Measurements from ENCODE around the gene LTBP4.

DNA sequence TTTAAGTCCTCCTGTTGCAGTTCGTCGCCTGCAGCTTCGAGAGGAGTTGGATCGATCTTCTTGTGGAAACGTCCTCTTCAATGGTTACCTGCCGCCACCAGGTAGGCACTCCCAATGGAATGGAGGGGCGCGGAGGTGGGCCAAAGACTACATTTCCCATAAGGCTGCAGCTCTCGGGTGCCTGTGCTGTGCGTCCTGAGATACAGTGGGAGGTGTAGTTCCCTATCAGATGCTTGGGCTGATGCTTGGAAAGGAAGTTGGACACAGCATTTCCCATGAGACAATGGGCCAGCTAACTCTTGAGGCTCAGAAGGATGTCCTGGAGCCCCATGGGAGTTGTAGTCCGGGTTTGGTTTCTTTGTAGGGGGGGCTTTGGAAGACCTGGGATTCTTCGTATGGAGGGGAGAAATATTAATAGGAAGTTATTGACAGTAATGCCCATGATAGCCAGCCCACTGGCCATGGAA lies 22.7 kb upstream of the LTBP4 start:
- TF ChIP-seq, protein P1, sequence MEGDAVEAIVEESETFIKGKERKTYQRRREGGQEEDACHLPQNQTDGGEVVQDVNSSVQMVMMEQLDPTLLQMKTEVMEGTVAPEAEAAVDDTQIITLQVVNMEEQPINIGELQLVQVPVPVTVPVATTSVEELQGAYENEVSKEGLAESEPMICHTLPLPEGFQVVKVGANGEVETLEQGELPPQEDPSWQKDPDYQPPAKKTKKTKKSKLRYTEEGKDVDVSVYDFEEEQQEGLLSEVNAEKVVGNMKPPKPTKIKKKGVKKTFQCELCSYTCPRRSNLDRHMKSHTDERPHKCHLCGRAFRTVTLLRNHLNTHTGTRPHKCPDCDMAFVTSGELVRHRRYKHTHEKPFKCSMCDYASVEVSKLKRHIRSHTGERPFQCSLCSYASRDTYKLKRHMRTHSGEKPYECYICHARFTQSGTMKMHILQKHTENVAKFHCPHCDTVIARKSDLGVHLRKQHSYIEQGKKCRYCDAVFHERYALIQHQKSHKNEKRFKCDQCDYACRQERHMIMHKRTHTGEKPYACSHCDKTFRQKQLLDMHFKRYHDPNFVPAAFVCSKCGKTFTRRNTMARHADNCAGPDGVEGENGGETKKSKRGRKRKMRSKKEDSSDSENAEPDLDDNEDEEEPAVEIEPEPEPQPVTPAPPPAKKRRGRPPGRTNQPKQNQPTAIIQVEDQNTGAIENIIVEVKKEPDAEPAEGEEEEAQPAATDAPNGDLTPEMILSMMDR (IDR thresholded peaks at IDR 0.05): no peak
- no peak for TF ChIP-seq POLR2A (IDR thresholded peaks at IDR 0.05)
